GM23248 (cell line): ENCODE measurements around the gene GLT1D1. TPM values are rescaled to one million over a fixed set of nuclear protein-coding genes. Genes with fewer than 3 reads are reported as not detected.

Source experiments
- DNase-seq: peaks from one replicate; pipeline ENCODE4 v3.0.0-alpha.2; 2015
- H2AFZ ChIP-seq: fragments of 200-600 bp; sonication (generic); 2 replicates; pipeline ENCODE4 v1.6.1; 2016; ENCODE audit warnings: antibody characterized with exemption
- H3F3A ChIP-seq: fragments of 200-600 bp; sonication (generic); 2 replicates; pipeline ENCODE4 v1.6.1; 2016; ENCODE audit warnings: mild to moderate bottlenecking, antibody characterized with exemption, mixed run types; ENCODE audit not compliant: insufficient read depth
- H3K27ac ChIP-seq: fragments of 200-600 bp; sonication (generic); 2 replicates; pipeline ENCODE4 v1.5.1; 2016; ENCODE audit warnings: mild to moderate bottlenecking
- H3K27me3 ChIP-seq: fragments of 200-600 bp; sonication (generic); replicated peaks from 2 replicates; pipeline ENCODE4 v1.6.1; 2016; ENCODE audit warnings: mild to moderate bottlenecking; ENCODE audit not compliant: insufficient read depth
- H3K36me3 ChIP-seq: fragments of 200-600 bp; sonication (generic); 2 replicates; pipeline ENCODE4 v1.6.1; 2016; ENCODE audit warnings: low read depth, mild to moderate bottlenecking
- H3K4me1 ChIP-seq: fragments of 200-600 bp; sonication (generic); 2 replicates; pipeline ENCODE4 v1.6.1; 2016; ENCODE audit warnings: mild to moderate bottlenecking; ENCODE audit not compliant: insufficient read depth
- H3K4me2 ChIP-seq: fragments of 200-600 bp; sonication (generic); one replicate; pipeline ENCODE4 v1.6.1; 2016; ENCODE audit warnings: mild to moderate bottlenecking; ENCODE audit not compliant: unreplicated experiment
- H3K4me3 ChIP-seq: fragments of 200-600 bp; sonication (generic); 2 replicates; pipeline ENCODE4 v1.5.1; 2016; ENCODE audit warnings: mild to moderate bottlenecking
- H3K79me2 ChIP-seq: fragments of 200-600 bp; sonication (generic); 2 replicates; pipeline ENCODE4 v1.6.1; 2016; ENCODE audit warnings: mild to moderate bottlenecking; ENCODE audit not compliant: insufficient read depth
- H3K9ac ChIP-seq: fragments of 200-600 bp; sonication (generic); 2 replicates; pipeline ENCODE4 v1.6.1; 2016; ENCODE audit warnings: mild to moderate bottlenecking
- H3K9me2 ChIP-seq: fragments of 200-600 bp; sonication (generic); 2 replicates; pipeline ENCODE4 v1.6.1; 2016; ENCODE audit warnings: mixed run types, mild to moderate bottlenecking, moderate library complexity; ENCODE audit not compliant: insufficient read depth
- H3K9me3 ChIP-seq: fragments of 200-600 bp; sonication (generic); one replicate; pipeline ENCODE4 v1.6.1; 2017; ENCODE audit warnings: low read depth
- H4K20me1 ChIP-seq: fragments of 200-600 bp; sonication (generic); 2 replicates; pipeline ENCODE4 v1.6.0; 2016; ENCODE audit not compliant: insufficient read depth
- EZH2 ChIP-seq: fragments of 200-600 bp; sonication (generic); IDR thresholded peaks from 2 replicates; pipeline ENCODE4 v1.6.1; 2018; ENCODE audit warnings: antibody characterized with exemption, mild to moderate bottlenecking; ENCODE audit not compliant: insufficient read depth, poor library complexity, severe bottlenecking
- EZH2phosphoT487 ChIP-seq: fragments of 200-600 bp; sonication (generic); IDR thresholded peaks from 2 replicates; pipeline ENCODE4 v1.6.1; 2018; ENCODE audit warnings: antibody characterized with exemption, moderate library complexity, mild to moderate bottlenecking, low read depth; ENCODE audit not compliant: insufficient read depth
- WGBS, 2 experiments: methylation state at CpG; one replicate each; pipeline ENCODE4 v1.1.6; 2015 to 2017; ENCODE audit warnings: low lambda C conversion rate in 2 of 2, low coverage in 1 of 2; ENCODE audit errors: missing lambda C conversion rate in 2 of 2; 5-methylcytosine and 5-hydroxymethylcytosine counted together
- in situ Hi-C: fragments of 300-500 bp; cut with MboI; formaldehyde crosslinking; loops from 2 replicates; pipeline ENCODE4 v1.15.0; 2020
- polyA plus RNA-seq: library from polyadenylated mRNA; unstranded; fragments of >200 nt; fragmentation: Nextera tagmentation; extraction: Ambion mirVana; gene quantifications from 2 replicates; pipeline ENCODE4 v1.2.1, GENCODE V29; 2016
- total RNA-seq: library from RNA; depleted of rRNA; stranded (reverse); fragments of >200 nt; shearing (Covaris generic); gene quantifications from 2 replicates; pipeline ENCODE4 v1.2.3, GENCODE V29; 2014

Gene GLT1D1
- total and polyA plus RNA-seq, 2 experiments from 2014 or later: not detected

- TF ChIP-seq EZH2phosphoT487 (no peak), EZH2 (no peak)
- Histone ChIP-seq H3K4me3 (no peak overlapping the region), H3K4me2 (no peak overlapping the region), H3K4me1 (no peaks in the 10 kb centered on the region), H3K27me3 (no peaks in the 10 kb centered on the region), H3K9me2 (no peaks in the 10 kb centered on the region), H2AFZ (no peak overlapping the region), H3F3A (no peaks in the 10 kb centered on the region), H3K9ac (no peak overlapping the region), H3K36me3 (no peaks in the 10 kb centered on the region), H3K9me3 (no peaks in the 10 kb centered on the region), H3K27ac (no peak overlapping the region), H4K20me1 (no peaks in the 10 kb centered on the region), H3K79me2 (no peaks in the 10 kb centered on the region)
- in situ Hi-C loops: no loop called here
- DNase-seq: no peak
- 5 to 10% methylated on average over 7 of the region's 7 CpGs for WGBS, 2 experiments
These were observed 103.5 kb downstream of the GLT1D1 start for GRCh38 chr12:128956755-128957154.

GRCh38 chr12:128959901-128960300, 106.6 kb downstream of the GLT1D1 start:
- Histone ChIP-seq H3K4me1 (no peaks in the 10 kb centered on the region), H4K20me1 (no peaks in the 10 kb centered on the region), H3K4me2 (no peak overlapping the region), H3K9ac (no peak overlapping the region), H3K9me3 (no peaks in the 10 kb centered on the region), H3K27ac (no peak overlapping the region), H3F3A (no peaks in the 10 kb centered on the region), H3K79me2 (no peaks in the 10 kb centered on the region), H3K9me2 (no peaks in the 10 kb centered on the region), H3K27me3 (no peaks in the 10 kb centered on the region), H3K4me3 (no peak overlapping the region), H2AFZ (no peak overlapping the region), H3K36me3 (no peaks in the 10 kb centered on the region)
- no peak for DNase-seq
- in situ Hi-C loops: no loop called here
- WGBS, 2 experiments: 23 to 25% methylated on average over 16 of the region's 16 CpGs
- no peak for TF ChIP-seq EZH2phosphoT487
- TF ChIP-seq EZH2: no peak

- H3K4me3 ChIP-seq: no peak overlapping the region
- in situ Hi-C loops: no loop called here
- no peaks in the 10 kb centered on the region for H3F3A ChIP-seq
- TF ChIP-seq EZH2phosphoT487 (no peak), EZH2 (no peak)
- no peaks in the 10 kb centered on the region for H3K4me1 ChIP-seq
- no peaks in the 10 kb centered on the region for H3K27me3 ChIP-seq
- H2AFZ ChIP-seq: no peak overlapping the region
- H3K27ac ChIP-seq: no peak overlapping the region
- H3K36me3 ChIP-seq: no peaks in the 10 kb centered on the region
- no peak for DNase-seq
- H3K9me2 ChIP-seq: no peaks in the 10 kb centered on the region
- no peak overlapping the region for H3K9ac ChIP-seq
- H3K9me3 ChIP-seq: no peaks in the 10 kb centered on the region
- 32 to 33% methylated on average over 8 of the region's 8 CpGs for WGBS, 2 experiments
- no peaks in the 10 kb centered on the region for H4K20me1 ChIP-seq
- no peak overlapping the region for H3K4me2 ChIP-seq
- H3K79me2 ChIP-seq: no peaks in the 10 kb centered on the region
These were observed 108.1 kb downstream of the GLT1D1 start for GRCh38 chr12:128961308-128961902.

- in situ Hi-C loops: no loop called here
- WGBS, 2 experiments: 54 to 56% methylated on average over 8 to 11 of the region's 11 CpGs
- Histone ChIP-seq H3K27me3 (no peaks in the 10 kb centered on the region), H3K79me2 (no peaks in the 10 kb centered on the region), H3K9me3 (no peaks in the 10 kb centered on the region), H3K9ac (no peak overlapping the region), H3K4me2 (no peak overlapping the region), H3K4me1 (no peaks in the 10 kb centered on the region), H3F3A (no peaks in the 10 kb centered on the region), H3K4me3 (no peak overlapping the region), H3K27ac (no peak overlapping the region), H4K20me1 (no peaks in the 10 kb centered on the region), H3K36me3 (no peaks in the 10 kb centered on the region), H3K9me2 (no peaks in the 10 kb centered on the region), H2AFZ (no peak overlapping the region)
- no peak for DNase-seq
- TF ChIP-seq EZH2 (no peak), EZH2phosphoT487 (no peak)
These were observed 108.7 kb downstream of the GLT1D1 start for GRCh38 chr12:128961957-128962356.
